Measurements from ENCODE around the gene MAPK10. TPM values are rescaled to one million over a fixed set of nuclear protein-coding genes. Genes with fewer than 3 reads are reported as not detected.
"Not testable (repeated sequence)": the region's sequence is repeated elsewhere in the genome, so short reads cannot be mapped to it uniquely, and the experiment has no call there.

MAPK10 gene
- total RNA-seq, 1 donor from 2014 or later: 4.0 TPM

GRCh38 chr4:86233681-86234080, 126.2 kb downstream of the MAPK10 start:
- ATAC-seq (ENCODE audit: poor library complexity) (no peak), DNase-seq (no peak)
- intact Hi-C loops (cut with DNase I): no loop called here

DNA sequence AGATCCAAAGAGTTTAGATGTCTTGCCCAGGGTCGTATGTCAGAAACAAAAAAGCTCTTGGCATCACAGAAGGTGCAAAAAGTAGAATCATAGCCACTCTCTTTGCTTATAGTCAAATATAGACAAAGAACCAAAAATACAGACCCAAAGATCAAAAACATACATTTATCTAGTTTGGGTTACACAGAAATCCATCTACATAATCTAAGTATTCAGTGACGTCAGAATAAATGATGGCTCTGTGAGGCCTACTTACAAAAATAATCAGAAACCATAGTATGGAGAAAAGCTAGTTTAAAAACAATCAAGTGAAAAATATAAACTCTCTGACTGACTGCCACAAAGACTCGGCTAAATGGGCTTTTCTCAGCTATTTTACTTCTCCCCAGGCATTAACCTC, 126.8 kb downstream of the MAPK10 start:
- ATAC-seq (ENCODE audit: poor library complexity) (no peak), DNase-seq (no peak)
- intact Hi-C loops (cut with DNase I): no loop called here

DNA sequence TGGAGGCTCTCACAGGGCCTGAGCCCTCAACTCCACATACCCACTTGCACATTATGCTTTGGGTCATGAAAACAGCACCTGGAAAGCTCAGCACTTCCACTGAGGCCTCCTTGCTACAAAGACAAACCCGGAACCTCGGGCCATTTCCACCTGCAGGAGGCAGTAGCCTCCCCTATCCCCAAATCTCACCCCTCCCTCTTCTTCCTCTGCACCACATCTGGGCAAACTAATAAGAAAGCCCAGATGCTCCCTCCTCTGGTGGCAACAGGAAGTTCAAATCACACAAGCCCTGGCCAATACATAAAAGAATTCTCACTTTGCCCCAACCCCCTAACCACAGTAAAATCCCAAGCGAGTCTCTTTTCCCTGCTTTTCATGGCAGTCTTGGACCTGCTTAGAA, 136.4 kb downstream of the MAPK10 start:
- ATAC-seq (ENCODE audit: poor library complexity) (no peak), DNase-seq (no peak)
- intact Hi-C loops (cut with DNase I): no loop called here

DNA sequence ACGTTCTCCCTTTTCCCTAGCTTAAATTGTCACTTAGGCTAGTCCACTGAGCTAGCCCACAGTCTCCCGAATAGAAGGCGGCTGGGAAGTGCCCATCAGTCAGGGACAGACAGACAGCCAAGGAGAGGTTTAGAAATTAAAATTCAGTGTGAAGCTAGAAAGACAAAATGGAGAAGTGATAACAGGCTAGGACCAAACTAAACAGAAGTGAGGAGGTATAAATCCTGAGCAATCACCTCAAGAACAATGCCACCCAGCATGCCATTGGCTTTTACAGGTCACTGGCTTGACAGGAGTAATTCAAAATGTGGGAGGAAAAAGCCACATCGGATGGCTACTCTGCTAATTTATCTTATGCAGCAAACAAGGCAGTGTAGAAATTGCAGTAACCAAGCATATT, 138.9 kb downstream of the MAPK10 start:
- intact Hi-C loops (cut with DNase I): no loop called here
- DNase-seq: no peak
- no peak for ATAC-seq (ENCODE audit: poor library complexity)

- ATAC-seq (ENCODE audit: poor library complexity) (no peak), DNase-seq (no peak)
- intact Hi-C loops (cut with DNase I): no loop called here
Measured at GRCh38 chr4:86220121-86220520, 139.7 kb downstream of the MAPK10 start.

GRCh38 chr4:86218746-86219473, 140.9 kb downstream of the MAPK10 start:
- ATAC-seq (ENCODE audit: poor library complexity) (no peak), DNase-seq (no peak)
- intact Hi-C loops (cut with DNase I): no loop called here

- intact Hi-C loops (cut with DNase I): no loop called here
- no peak for DNase-seq
- ATAC-seq (ENCODE audit: poor library complexity): no peak
Measured at GRCh38 chr4:86203176-86203575, 156.7 kb downstream of the MAPK10 start.

DNA sequence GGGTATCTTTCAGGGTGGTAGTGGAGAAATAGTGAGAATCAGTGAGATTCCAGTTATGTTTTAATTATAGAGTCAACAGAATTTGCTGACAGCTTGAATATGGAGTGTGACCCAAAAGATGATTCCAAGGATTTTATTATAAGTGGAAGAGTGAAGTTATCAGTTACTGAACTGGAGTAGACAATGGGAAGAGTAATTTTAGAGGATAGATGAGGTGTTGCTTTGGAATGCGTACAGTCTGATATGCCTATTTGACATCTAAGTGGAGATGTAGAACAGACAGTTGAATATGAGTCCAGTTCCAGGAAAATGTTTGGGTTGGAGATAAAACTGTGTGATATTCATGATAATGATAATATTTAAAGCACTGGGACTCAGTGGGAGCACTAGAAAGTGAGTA, 174.2 kb downstream of the MAPK10 start:
- DNase-seq (no peak), ATAC-seq (ENCODE audit: poor library complexity) (no peak)
- intact Hi-C loops (cut with DNase I): no loop called here

DNA sequence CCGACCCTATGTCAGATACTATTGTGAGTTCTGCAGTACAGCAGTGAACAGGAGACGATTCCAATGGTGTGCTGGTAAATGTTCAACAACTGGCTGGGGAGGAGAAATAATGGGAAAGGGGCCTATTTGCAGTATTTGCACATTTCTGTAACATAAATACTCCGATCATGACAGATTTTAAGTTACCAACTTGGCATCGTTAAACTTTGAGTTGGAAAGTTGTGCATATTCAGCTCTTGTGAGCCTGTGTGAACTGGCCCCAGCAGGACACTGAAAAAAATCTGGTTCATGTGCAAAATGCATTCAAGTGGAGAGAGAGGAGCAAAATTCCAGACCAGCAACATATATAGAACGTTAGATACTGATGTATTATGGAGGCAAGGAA, 175.0 kb downstream of the MAPK10 start:
- no peak for DNase-seq
- intact Hi-C loops (cut with DNase I): no loop called here
- ATAC-seq (ENCODE audit: poor library complexity): no peak

DNA sequence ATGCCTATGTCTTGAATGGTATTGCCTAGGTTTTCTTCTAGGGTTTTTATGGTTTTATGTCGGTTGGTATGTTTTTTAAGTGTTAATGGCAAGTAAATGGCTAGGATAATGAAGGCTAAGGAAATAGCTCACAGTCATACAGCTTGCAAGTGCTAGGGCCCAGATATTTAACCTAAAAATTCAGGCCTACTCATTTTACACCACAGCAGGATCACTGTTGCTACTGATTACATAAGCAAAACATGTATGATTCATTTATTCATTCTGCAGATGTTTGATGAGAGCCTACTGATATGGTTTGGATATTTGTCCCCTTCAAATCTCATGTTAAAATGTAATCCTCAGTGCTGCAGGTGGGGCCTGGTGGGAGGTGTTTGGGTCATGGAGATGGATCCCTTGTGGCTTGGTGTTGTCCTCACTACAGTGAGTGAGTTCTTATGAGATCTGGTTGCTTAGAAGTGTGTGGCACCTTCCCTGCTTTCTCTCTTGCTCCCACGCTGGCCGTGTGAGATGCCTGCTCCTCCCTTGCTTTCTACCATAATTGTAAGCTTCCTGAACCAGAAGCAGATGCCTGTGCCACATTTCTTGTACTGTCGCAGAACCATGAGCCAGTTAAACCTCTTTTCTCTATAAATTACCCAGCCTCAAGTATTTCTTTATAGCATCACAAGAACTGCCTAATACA, 175.5 kb downstream of the MAPK10 start:
- intact Hi-C loops (cut with DNase I): no loop called here
- ATAC-seq (ENCODE audit: poor library complexity) (no peak), DNase-seq (no peak)

DNA sequence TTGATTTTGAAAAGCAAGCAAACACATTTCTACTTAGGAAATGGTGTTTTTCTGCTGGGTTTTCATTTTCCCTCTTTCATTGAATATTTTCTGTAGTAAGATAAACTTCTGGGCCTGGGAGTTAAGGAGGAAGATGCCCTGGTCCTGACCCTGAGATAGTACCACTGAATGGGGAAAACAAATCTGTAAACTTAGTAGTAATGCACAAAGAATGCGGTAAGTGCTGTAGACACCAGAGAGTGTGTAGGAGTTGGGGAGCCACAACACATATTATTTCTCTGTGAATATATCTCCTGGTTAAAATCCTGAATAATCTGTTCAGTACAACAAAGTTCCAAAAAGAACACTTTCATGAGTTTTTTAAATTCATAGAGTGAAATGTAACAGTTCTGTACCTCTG, 178.3 kb downstream of the MAPK10 start:
- ATAC-seq (ENCODE audit: poor library complexity) (no peak), DNase-seq (no peak)
- intact Hi-C loops (cut with DNase I): no loop called here

- ATAC-seq (ENCODE audit: poor library complexity) (no peak), DNase-seq (no peak)
- intact Hi-C loops (cut with DNase I): no loop called here
Measured at GRCh38 chr4:86178211-86178610, 181.6 kb downstream of the MAPK10 start.

DNA sequence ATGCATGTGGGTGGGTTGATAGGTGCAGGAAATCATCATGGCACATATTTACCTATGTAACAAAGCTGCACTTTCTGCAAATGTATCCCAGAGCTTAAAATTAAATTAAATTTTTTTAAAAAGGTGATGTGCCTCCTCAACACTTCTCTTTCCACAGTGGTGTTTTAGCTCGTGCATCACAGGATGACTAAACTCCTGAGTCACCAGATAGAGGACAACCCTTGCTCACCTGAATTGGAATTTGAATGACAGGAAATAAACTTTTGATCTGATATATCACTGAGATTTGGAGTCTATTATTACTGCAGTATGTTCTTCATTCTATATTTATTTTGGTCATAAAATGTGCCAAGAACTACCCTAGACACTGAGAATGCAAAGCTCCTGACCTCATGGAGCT, 185.3 kb downstream of the MAPK10 start:
- ATAC-seq (ENCODE audit: poor library complexity) (no peak), DNase-seq (no peak)
- intact Hi-C loops (cut with DNase I): no loop called here

DNA sequence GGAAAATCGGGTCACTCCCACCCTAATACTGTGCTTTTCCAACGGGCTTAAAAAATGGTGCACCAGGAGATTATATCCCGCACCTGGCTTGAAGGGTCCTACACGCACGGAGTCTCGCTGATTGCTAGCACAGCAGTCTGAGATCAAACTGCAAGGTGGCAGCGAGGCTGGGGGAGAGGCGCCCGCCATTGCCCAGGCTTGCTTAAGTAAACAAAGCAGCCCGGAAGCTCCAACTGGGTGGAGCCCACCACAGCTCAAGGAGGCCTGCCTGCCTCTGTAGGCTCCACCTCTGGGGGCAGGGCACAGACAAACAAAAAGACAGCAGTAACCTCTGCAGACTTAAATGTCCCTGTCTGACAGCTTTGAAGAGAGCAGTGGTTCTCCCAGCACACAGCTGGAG, 191.5 kb downstream of the MAPK10 start:
- ATAC-seq (ENCODE audit: poor library complexity); intact Hi-C loops (cut with DNase I); DNase-seq: not testable (repeated sequence)

DNA sequence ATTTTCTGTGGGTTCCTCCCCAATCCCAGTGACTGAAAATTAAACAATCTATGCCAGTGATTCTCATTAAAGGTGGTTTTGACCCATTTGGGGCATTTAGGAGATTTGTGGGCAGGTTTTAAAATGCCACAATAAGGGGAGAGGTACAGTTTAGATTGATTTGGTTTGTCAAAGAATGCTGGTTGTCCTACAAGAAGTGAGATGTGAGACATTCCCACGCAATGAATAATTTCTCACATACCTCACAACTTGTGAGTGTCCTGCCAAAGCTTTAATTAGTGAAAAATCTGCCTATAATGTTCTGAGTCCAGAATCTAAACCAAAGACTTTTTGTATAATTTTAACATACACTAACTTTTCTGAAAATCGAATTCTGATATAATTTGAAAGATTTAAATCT, 199.4 kb downstream of the MAPK10 start:
- intact Hi-C loops (cut with DNase I): no loop called here
- ATAC-seq (ENCODE audit: poor library complexity): no peak

DNA sequence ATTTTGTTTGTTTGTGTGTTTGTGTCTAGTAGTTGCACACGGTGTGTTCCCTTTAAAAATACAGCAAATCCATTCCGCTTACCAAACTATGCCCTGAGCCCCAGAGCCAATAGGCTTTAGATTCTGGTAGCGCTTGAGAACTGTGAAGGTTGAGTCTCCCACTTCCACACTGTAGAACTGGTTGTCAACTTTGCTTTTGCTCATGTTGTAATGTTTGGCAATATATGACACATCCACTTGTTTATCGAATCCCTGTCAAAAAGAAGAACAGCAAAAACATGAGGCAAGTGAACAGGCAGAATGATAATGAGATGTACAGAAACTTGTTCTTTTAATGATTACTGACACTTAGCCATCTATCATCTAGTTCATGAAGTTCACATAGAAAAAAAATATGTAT, 200.6 kb downstream of the MAPK10 start:
- ATAC-seq (ENCODE audit: poor library complexity) (no peak), DNase-seq (no peak)
- intact Hi-C loops (cut with DNase I): no loop called here

More for the DNA sequence above, 199.4 kb downstream of the MAPK10 start:
- no peak for DNase-seq

GRCh38 chr4:86156531-86156930, 203.3 kb downstream of the MAPK10 start:
- ATAC-seq (ENCODE audit: poor library complexity) (no peak), DNase-seq (no peak)
- intact Hi-C loops (cut with DNase I): no loop called here

DNA sequence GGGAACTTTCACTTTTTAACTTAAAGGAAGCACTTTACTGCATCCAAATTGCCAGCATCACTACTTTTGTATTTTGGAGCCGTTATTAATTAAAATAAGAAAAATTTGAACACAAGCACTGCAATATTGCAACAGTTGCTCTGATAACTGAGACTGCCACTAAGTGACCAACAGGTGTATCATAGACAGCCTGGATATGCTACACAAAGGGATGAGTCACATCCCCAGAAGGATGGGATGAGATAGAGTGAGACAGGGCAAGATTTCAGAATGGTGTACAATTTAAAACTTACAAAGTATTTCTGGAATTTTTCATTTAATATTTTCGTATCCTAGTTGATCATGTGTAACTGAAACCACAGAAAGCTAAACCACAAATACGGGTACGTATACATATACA, 204.1 kb downstream of the MAPK10 start:
- intact Hi-C loops (cut with DNase I): no loop called here
- no peak for DNase-seq
- ATAC-seq (ENCODE audit: poor library complexity): no peak

DNA sequence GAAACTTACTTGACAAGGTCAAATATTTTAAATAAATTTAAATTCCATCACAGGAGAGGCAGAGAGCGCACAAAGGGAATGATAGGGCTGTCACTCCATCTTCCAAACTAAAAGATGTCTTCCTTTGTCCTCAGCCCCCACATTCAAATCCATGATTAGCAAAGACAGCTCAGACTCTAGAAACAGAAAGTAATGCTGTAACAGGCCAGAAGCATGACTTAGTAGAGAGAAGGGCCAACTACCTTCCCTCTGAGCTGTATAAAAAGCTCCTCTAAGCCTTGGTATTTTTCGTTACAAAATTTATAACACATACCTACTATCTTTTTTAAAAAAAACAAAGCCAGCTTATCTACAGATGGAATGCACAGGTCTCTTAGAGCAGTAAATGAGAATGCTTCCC, 207.4 kb downstream of the MAPK10 start:
- intact Hi-C loops (cut with DNase I): no loop called here
- ATAC-seq (ENCODE audit: poor library complexity): no peak
- DNase-seq: no peak

DNA sequence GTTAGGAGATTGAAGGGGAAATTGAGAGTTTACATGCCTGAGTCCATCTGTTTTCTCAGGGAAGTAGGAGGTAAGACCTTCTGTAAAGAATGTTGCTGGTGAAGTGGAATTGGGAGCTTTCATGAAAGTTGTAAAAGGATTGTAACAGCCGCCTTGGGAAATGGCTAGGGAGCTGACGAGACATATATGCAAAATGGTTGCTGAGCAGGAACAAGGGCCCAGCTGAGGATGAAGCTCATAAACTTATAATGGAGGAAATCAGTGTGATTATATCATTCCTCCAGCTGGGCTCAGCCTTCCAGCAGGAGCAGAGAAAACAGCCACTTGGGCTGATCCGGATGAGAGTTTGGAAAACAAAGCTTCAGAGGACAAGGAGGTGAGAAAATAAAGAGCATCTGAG, 208.7 kb downstream of the MAPK10 start:
- ATAC-seq (ENCODE audit: poor library complexity) (no peak), DNase-seq (no peak)
- intact Hi-C loops (cut with DNase I): no loop called here

GRCh38 chr4:86141161-86141560, 218.7 kb downstream of the MAPK10 start:
- DNase-seq: no peak
- intact Hi-C loops (cut with DNase I): no loop called here
- no peak for ATAC-seq (ENCODE audit: poor library complexity)
